Retinal pigment epithelial cell (primary cell): ENCODE data around the gene ZW10.
"Not testable (repeated sequence)": the region's sequence is repeated elsewhere in the genome, so short reads cannot be mapped to it uniquely, and the experiment has no call there.

Source experiments
- DNase-seq: peaks from one replicate; pipeline ENCODE4 v3.0.0-alpha.2; 2010; ENCODE audit warnings: low read depth
- H3K4me3 ChIP-seq: 2 replicates; pipeline ENCODE4 v1.5.1; 2011; ENCODE audit warnings: mild to moderate bottlenecking, low read length, control low read depth, moderate library complexity
- CTCF ChIP-seq: conservative IDR thresholded peaks from 2 replicates; pipeline ENCODE4 v1.5.1; 2011; ENCODE audit warnings: low read depth, low read length, control low read depth, inconsistent platforms

Gene ZW10

DNA sequence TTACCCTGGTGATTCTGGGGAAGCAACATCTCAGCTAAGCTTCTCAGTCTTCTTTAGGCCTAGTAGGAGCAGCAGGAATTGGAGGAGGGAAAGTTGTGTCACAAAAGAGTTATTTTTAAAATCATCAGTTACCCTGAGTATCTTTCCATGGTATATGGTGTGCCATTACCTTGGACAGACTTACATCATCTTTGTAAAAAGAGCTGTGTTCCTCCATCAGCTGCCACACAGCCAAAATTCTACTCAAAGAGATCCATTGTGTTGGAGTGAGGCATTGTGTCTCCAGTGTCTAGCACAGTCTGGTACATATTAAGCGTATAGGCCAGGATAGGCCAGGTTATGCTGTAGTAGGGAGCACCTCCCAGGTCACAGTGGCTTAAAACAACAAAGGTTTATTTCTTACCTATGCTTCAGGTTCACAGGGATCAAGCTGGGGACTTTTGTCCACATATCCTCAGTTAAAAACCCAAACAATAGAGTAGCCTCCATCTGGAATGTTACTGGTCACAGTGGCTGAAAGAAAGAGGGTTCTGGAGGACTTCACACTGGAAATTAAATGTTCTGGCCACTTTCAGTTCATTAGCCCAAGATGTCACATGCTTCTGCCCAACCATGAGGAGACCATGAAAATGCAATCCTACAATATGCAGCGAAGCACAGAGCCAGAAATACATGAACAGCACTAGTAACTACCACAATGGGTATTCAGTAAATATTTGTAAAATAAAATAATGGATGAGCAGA, 57.4 kb downstream of the ZW10 start:
- no peak overlapping the region for H3K4me3 ChIP-seq
- no peak for TF ChIP-seq CTCF
- no peak for DNase-seq

DNA sequence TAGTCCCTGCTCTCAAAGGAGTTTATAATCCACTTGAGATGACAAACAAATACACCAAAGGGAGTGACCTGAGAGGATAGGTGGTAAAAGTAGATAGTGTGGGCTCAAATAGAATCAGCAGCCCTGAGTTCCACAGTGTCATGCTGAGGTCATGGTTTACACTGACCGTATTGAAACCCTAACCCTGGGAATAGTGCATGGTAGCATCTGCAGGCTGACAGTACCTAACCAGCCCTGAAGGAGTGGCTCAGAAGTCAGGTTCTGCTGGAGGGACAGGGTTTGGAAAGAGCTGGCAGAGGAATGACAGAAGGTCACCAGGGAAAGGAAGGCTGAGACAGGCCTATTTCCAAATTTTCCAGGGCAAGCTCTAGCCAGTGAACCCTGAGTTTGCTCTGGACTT, 58.2 kb downstream of the ZW10 start:
- no peak overlapping the region for H3K4me3 ChIP-seq
- no peak for DNase-seq
- TF ChIP-seq CTCF, result no peak

- no peak for TF ChIP-seq CTCF
- no peak overlapping the region for H3K4me3 ChIP-seq
- DNase-seq, result no peak
Observed at GRCh38 chr11:113710989-113711388, 62.5 kb downstream of the ZW10 start.

- no peak for TF ChIP-seq CTCF
- no peak for DNase-seq
- no peak within 1 kb of the TSS for H3K4me3 ChIP-seq
Observed at GRCh38 chr11:113705871-113706655, 67.4 kb downstream of the ZW10 start, which contains the start of gene TMPRSS5. TMPRSS5 (minus strand) TSS chr11:113706308; CDS start chr11:113706224, 84 bp downstream.

GRCh38 chr11:113703551-113703950, 69.9 kb downstream of the ZW10 start:
- H3K4me3 ChIP-seq, DNase-seq: not testable (repeated sequence)

GRCh38 chr11:113701491-113701890, 72.0 kb downstream of the ZW10 start:
- TF ChIP-seq CTCF, result no peak
- no peak overlapping the region for H3K4me3 ChIP-seq
- DNase-seq, result no peak

DNA sequence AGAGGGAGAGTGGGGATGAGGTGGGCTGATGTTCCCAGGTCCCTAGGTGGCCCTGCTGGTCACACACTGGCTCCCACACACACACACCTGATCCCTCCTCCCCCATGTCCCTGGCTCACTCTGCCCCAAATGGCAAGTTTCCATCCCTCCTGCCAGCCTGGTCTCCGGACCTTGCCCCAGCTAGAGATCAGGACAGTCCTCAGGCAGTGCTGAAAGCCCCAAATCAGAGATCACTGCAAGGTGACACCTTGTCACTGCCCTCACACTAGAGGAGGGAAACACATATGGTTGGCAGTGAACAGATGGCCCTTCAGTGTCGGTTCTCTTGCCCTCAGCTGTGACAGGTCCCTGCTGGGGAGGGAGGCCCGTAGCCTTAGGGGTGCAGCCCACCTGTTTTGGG, 75.0 kb downstream of the ZW10 start:
- DNase-seq, result no peak
- no peak overlapping the region for H3K4me3 ChIP-seq
- no peak for TF ChIP-seq CTCF
